Stomach (tissue), 9 donors: Measurements from ENCODE around the gene LRRC3C. TPM values are rescaled to one million over a fixed set of nuclear protein-coding genes. Genes with fewer than 3 reads are reported as not detected.

Source experiments
- DNase-seq, 2 donors: peaks; one replicate each; pipeline versions ENCODE4 v3.0.0 to v3.0.0-alpha.2; 2013 to 2019
- H3K27ac ChIP-seq, 5 donors: fragments of 200-600 bp in 4 of 5; sonication (generic) in 4 of 5; one replicate each; pipeline ENCODE4 v1.5.1; 2013 to 2019; ENCODE audit warnings: mild to moderate bottlenecking in 1 of 5, moderate library complexity in 1 of 5
- H3K27me3 ChIP-seq, 3 donors: fragments of 200-600 bp; sonication (generic); one replicate each; pipeline ENCODE4 v1.5.1; 2017 to 2019; ENCODE audit warnings: mixed run types in 1 of 3
- H3K36me3 ChIP-seq, 4 donors: fragments of 200-600 bp; sonication (generic); 1 replicate in 3 of 4; 2 replicates in 1 of 4; pipeline ENCODE4 v1.5.1; 2016 to 2019
- H3K4me1 ChIP-seq, 4 donors: fragments of 200-600 bp; sonication (generic); one replicate each; pipeline ENCODE4 v1.5.1; 2016 to 2019
- H3K4me3 ChIP-seq, 4 donors: fragments of 200-600 bp; sonication (generic) in 3 of 4; one replicate each; pipeline ENCODE4 v1.5.1; 2016 to 2019; ENCODE audit warnings: mild to moderate bottlenecking in 1 of 4
- H3K9me3 ChIP-seq, 4 donors: fragments of 200-600 bp; sonication (generic); one replicate each; pipeline ENCODE4 v1.5.1; 2016 to 2019
- CTCF ChIP-seq, 7 experiments: fragments of 450-650 bp in 4 of 7; fragments of 200-600 bp in 3 of 7; sonication (generic) in 3 of 7; IDR thresholded peaks; one replicate each; pipeline ENCODE4 v1.5.1; 2016 to 2019; ENCODE audit warnings: antibody characterized with exemption in 7 of 7, control low read depth in 2 of 7, mild to moderate bottlenecking in 1 of 7
- EP300 ChIP-seq: sonication (generic); formaldehyde crosslinking; IDR thresholded peaks from one replicate; pipeline ENCODE4 v1.6.1; 2017; ENCODE audit warnings: antibody characterized with exemption
- POLR2A ChIP-seq, 4 donors: fragments of 450-650 bp; IDR thresholded peaks; one replicate each; pipeline ENCODE4 v1.6.1; 2016; ENCODE audit warnings: antibody characterized with exemption in 4 of 4, control low read depth in 2 of 4, mild to moderate bottlenecking in 1 of 4, moderate library complexity in 1 of 4
- POLR2AphosphoS5 ChIP-seq, 3 donors: sonication (generic); formaldehyde crosslinking; IDR thresholded peaks; one replicate each; pipeline ENCODE4 v1.6.1; 2016; ENCODE audit warnings: antibody characterized with exemption in 3 of 3
- WGBS, 5 donors: extraction: QIAGEN DNeasy Blood & Tissue Kit in 3 of 5; methylation state at CpG; one replicate each; pipeline versions ENCODE4 v1.1.5 to v1.1.7; 2013 to 2018; 5-methylcytosine and 5-hydroxymethylcytosine counted together
- intact Hi-C: fragments of 100-400 bp; cut with DNase I; formaldehyde crosslinking; loops from one replicate; pipeline ENCODE4 v1.15.1; 2023; ENCODE audit warnings: low total_unique reads
- polyA plus RNA-seq, 3 donors: library from polyadenylated mRNA; stranded (reverse); fragments of 200-250 nt; gene quantifications; one replicate each; pipeline ENCODE4 v1.2.3, GENCODE V29; 2013
- total RNA-seq, 5 donors: library from RNA; depleted of rRNA; stranded (reverse); fragments of >200 nt; gene quantifications; one replicate each; pipeline versions ENCODE4 v1.1.0 to v1.2.3, GENCODE V29; 2014 to 2016
- donor health status: healthy with polysubstance abuse.
- donor health status: Bipolar disorder and iron deficiency.
- donor health status: healthy.

The LRRC3C gene
- total and polyA plus RNA-seq, 8 donors, result not detected

- no peaks in the 10 kb centered on the region for H3K27me3 ChIP-seq
- 43 to 62% (median 56%) methylated on average over 8 of the region's 8 CpGs for WGBS, 5 donors
- intact Hi-C loops, result no loop called here
- peak overlapping the region; percentile 56 to 96 (median 94) for H3K27ac ChIP-seq
- DNase-seq, result no peak
- H3K9me3 ChIP-seq, result no peaks in the 10 kb centered on the region
- peaks cover under 1 to 10% (median 2%) of the 10 kb centered on the region in 4 donors for H3K36me3 ChIP-seq
- peaks cover 36 to 54% (median 48%) of the 10 kb centered on the region in 4 donors for H3K4me1 ChIP-seq
- TF ChIP-seq EP300 (no peak), POLR2A (IDR thresholded peaks at IDR 0.05) (no peak), POLR2AphosphoS5 (IDR thresholded peaks at IDR 0.05) (no peak), CTCF (IDR thresholded peaks at IDR 0.05) (no peak)
- H3K4me3 ChIP-seq, result peak overlapping the region in 3 of 4 donors; percentile 90 to 92 (median 92)
Measured at GRCh38 chr17:39928858-39929645, 1.5 kb downstream of the LRRC3C start.

GRCh38 chr17:39929646-39930407 lies 2.3 kb downstream of the LRRC3C start:
- Histone ChIP-seq H3K4me3 (no peak overlapping the region), H3K36me3 (peaks cover 0 to 3% (median 0%) of the 10 kb centered on the region in 4 donors), H3K27me3 (no peaks in the 10 kb centered on the region), H3K27ac (peak overlapping the region in 4 of 5 donors; percentile 0 to 96 (median 94)), H3K9me3 (no peaks in the 10 kb centered on the region), H3K4me1 (peaks cover 28 to 49% (median 41%) of the 10 kb centered on the region in 4 donors)
- no peak for DNase-seq
- 90 to 94% (median 94%) methylated on average over 5 of the region's 5 CpGs for WGBS, 5 donors
- intact Hi-C loops, result no loop called here
- TF ChIP-seq EP300, result no peak
- no peak for TF ChIP-seq CTCF (IDR thresholded peaks at IDR 0.05)
- no peak for TF ChIP-seq POLR2AphosphoS5 (IDR thresholded peaks at IDR 0.05)
- TF ChIP-seq POLR2A (IDR thresholded peaks at IDR 0.05), result no peak

- no peak for TF ChIP-seq EP300
- no peak for TF ChIP-seq POLR2AphosphoS5 (IDR thresholded peaks at IDR 0.05)
- no peak for TF ChIP-seq CTCF (IDR thresholded peaks at IDR 0.05)
- TF ChIP-seq POLR2A (IDR thresholded peaks at IDR 0.05), result no peak
- H3K27ac ChIP-seq, result no peak overlapping the region
- H3K36me3 ChIP-seq, result no peaks in the 10 kb centered on the region
- peaks cover 0 to 15% (median 7%) of the 10 kb centered on the region in 4 donors for H3K4me1 ChIP-seq
- no peaks in the 10 kb centered on the region for H3K27me3 ChIP-seq
- WGBS, 5 donors, result 65 to 85% (median 77%) methylated on average over 5 of the region's 5 CpGs
- no peaks in the 10 kb centered on the region for H3K9me3 ChIP-seq
- intact Hi-C loops, result no loop called here
- H3K4me3 ChIP-seq, result no peak overlapping the region
- DNase-seq, result no peak
Measured at GRCh38 chr17:39933912-39934311, 6.4 kb downstream of the LRRC3C start.

- Histone ChIP-seq H3K9me3 (no peaks in the 10 kb centered on the region), H3K4me3 (no peak overlapping the region), H3K4me1 (peaks cover 0 to 11% (median 4%) of the 10 kb centered on the region in 4 donors), H3K36me3 (no peaks in the 10 kb centered on the region), H3K27me3 (no peaks in the 10 kb centered on the region), H3K27ac (no peak overlapping the region)
- intact Hi-C loops, result no loop called here
- TF ChIP-seq EP300, result no peak
- TF ChIP-seq POLR2AphosphoS5 (IDR thresholded peaks at IDR 0.05), result no peak
- no peak for TF ChIP-seq POLR2A (IDR thresholded peaks at IDR 0.05)
- TF ChIP-seq CTCF (IDR thresholded peaks at IDR 0.05), result no peak
- 38 to 79% (median 61%) methylated on average over 5 of the region's 5 CpGs for WGBS, 5 donors
- no peak for DNase-seq
Measured at GRCh38 chr17:39934324-39934723, 6.8 kb downstream of the LRRC3C start.
